Measurements from ENCODE around the gene SIAH3.

DNA sequence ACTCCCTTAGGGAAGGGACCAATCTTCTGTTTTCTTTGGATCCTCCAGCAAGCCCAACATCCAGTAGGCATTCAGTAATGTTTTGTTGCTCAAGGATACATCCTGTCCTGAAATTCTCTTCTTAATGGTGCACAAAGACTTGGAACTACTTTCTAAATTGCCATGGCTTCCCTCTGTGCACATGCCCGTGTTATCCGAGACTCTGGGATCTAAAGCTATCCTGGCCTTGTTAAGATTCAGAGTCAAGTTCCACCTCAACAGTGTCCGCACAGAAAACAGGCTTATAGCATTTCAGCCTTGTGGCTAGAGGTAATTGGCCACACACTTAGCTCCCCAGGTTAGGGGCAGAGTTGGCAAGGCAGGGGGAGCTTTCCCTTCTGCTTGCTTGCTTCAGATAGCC is 77.6 kb downstream of the SIAH3 start:
- TF ChIP-seq POLR2AphosphoS5 (IDR thresholded peaks at IDR 0.05) (no peak), EZH2 (IDR thresholded peaks at IDR 0.05; ENCODE audit: borderline replicate concordance, insufficient read depth, low read length, poor library complexity, severe bottlenecking) (no peak), EP300 (conservative IDR thresholded peaks at IDR 0.05; ENCODE audit: poor library complexity, severe bottlenecking) (no peak), TAF1 (IDR thresholded peaks at IDR 0.05; ENCODE audit: low read depth) (no peak), SMC3 (conservative IDR thresholded peaks at IDR 0.05; ENCODE audit: poor library complexity) (no peak), MXI1 (conservative IDR thresholded peaks at IDR 0.05; ENCODE audit: poor library complexity, severe bottlenecking) (no peak), RAD21 (conservative IDR thresholded peaks at IDR 0.05) (no peak)
- TF ChIP-seq, protein P1, sequence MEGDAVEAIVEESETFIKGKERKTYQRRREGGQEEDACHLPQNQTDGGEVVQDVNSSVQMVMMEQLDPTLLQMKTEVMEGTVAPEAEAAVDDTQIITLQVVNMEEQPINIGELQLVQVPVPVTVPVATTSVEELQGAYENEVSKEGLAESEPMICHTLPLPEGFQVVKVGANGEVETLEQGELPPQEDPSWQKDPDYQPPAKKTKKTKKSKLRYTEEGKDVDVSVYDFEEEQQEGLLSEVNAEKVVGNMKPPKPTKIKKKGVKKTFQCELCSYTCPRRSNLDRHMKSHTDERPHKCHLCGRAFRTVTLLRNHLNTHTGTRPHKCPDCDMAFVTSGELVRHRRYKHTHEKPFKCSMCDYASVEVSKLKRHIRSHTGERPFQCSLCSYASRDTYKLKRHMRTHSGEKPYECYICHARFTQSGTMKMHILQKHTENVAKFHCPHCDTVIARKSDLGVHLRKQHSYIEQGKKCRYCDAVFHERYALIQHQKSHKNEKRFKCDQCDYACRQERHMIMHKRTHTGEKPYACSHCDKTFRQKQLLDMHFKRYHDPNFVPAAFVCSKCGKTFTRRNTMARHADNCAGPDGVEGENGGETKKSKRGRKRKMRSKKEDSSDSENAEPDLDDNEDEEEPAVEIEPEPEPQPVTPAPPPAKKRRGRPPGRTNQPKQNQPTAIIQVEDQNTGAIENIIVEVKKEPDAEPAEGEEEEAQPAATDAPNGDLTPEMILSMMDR (IDR thresholded peaks at IDR 0.05; ENCODE audit: poor library complexity, severe bottlenecking) = no peak
- TF ChIP-seq, protein P2, sequence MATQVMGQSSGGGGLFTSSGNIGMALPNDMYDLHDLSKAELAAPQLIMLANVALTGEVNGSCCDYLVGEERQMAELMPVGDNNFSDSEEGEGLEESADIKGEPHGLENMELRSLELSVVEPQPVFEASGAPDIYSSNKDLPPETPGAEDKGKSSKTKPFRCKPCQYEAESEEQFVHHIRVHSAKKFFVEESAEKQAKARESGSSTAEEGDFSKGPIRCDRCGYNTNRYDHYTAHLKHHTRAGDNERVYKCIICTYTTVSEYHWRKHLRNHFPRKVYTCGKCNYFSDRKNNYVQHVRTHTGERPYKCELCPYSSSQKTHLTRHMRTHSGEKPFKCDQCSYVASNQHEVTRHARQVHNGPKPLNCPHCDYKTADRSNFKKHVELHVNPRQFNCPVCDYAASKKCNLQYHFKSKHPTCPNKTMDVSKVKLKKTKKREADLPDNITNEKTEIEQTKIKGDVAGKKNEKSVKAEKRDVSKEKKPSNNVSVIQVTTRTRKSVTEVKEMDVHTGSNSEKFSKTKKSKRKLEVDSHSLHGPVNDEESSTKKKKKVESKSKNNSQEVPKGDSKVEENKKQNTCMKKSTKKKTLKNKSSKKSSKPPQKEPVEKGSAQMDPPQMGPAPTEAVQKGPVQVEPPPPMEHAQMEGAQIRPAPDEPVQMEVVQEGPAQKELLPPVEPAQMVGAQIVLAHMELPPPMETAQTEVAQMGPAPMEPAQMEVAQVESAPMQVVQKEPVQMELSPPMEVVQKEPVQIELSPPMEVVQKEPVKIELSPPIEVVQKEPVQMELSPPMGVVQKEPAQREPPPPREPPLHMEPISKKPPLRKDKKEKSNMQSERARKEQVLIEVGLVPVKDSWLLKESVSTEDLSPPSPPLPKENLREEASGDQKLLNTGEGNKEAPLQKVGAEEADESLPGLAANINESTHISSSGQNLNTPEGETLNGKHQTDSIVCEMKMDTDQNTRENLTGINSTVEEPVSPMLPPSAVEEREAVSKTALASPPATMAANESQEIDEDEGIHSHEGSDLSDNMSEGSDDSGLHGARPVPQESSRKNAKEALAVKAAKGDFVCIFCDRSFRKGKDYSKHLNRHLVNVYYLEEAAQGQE (IDR thresholded peaks at IDR 0.05; ENCODE audit: borderline replicate concordance) = no peak

All from neural cell (in vitro differentiated cells).